ENCODE data around the gene FOXS1.
"Not testable (repeated sequence)": the region's sequence is repeated elsewhere in the genome, so short reads cannot be mapped to it uniquely, and the experiment has no call there.

FOXS1 gene

DNA sequence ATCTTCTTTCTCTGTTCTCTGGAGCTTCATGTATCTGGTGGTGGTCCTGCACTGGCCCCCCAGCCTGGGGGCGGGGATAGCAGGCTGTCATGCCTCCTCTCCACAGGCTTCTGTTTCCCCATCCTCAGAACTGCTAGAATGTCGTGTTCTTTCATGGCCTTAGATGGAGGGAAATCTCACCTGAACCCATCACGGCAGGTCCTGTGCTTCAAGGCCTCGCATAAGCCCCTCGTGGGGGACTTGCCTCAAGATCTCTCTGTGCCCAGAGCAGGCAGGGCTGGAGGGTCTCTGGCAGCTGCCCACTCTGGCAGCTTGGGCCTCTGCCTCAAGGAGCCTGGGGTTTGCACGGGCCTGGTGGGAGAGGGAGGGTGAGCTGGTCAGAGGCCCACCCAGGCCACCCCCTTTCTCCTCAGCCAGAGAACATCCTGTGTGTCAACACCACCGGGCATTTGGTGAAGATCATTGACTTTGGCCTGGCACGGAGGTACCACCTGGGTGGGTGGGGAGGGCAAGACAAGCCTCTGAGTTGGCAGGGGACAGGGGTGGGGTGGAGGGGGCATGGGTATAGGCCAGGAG is 14.9 kb downstream of the FOXS1 start:
- no peaks in the 10 kb centered on the region for H3K27me3 ChIP-seq (ENCODE audit: control insufficient read depth, low read length)

GRCh38 chr20:31829731-31830130 is 15.7 kb downstream of the FOXS1 start:
- Histone ChIP-seq H3K4me3 (ENCODE audit: low read length) (no peak overlapping the region), H3F3A (ENCODE audit: control insufficient read depth, insufficient read depth) (no peaks in the 10 kb centered on the region), H3K27ac (ENCODE audit: low read depth, low read length) (no peak overlapping the region), H3K4me1 (ENCODE audit: control insufficient read depth, low read length) (no peaks in the 10 kb centered on the region), H3K9me3 (ENCODE audit: control insufficient read depth, insufficient read depth, low read length) (no peaks in the 10 kb centered on the region), H3K4me2 (ENCODE audit: low read length) (no peak overlapping the region), H3K27me3 (ENCODE audit: control insufficient read depth, low read length) (no peaks in the 10 kb centered on the region), H3K9me2 (replicated peaks; ENCODE audit: control insufficient read depth, low read length) (no peaks in the 10 kb centered on the region), H3K79me2 (ENCODE audit: control insufficient read depth, low read length) (no peaks in the 10 kb centered on the region), H4K20me1 (ENCODE audit: control insufficient read depth, insufficient read depth, low read depth, low read length) (no peaks in the 10 kb centered on the region; the same call in 1 of the 2 replicates), H3K36me3 (ENCODE audit: control insufficient read depth, low read length) (no peaks in the 10 kb centered on the region)
- TF ChIP-seq, protein P1, sequence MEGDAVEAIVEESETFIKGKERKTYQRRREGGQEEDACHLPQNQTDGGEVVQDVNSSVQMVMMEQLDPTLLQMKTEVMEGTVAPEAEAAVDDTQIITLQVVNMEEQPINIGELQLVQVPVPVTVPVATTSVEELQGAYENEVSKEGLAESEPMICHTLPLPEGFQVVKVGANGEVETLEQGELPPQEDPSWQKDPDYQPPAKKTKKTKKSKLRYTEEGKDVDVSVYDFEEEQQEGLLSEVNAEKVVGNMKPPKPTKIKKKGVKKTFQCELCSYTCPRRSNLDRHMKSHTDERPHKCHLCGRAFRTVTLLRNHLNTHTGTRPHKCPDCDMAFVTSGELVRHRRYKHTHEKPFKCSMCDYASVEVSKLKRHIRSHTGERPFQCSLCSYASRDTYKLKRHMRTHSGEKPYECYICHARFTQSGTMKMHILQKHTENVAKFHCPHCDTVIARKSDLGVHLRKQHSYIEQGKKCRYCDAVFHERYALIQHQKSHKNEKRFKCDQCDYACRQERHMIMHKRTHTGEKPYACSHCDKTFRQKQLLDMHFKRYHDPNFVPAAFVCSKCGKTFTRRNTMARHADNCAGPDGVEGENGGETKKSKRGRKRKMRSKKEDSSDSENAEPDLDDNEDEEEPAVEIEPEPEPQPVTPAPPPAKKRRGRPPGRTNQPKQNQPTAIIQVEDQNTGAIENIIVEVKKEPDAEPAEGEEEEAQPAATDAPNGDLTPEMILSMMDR (IDR thresholded peaks at IDR 0.05; ENCODE audit: low read depth, low read length, poor library complexity, severe bottlenecking) = no peak
- no peak for TF ChIP-seq EZH2phosphoT487 (IDR thresholded peaks at IDR 0.05; ENCODE audit: borderline replicate concordance, low read length)

More for the DNA sequence above, 14.9 kb downstream of the FOXS1 start:
- TF ChIP-seq, protein P1 (IDR thresholded peaks at IDR 0.05; ENCODE audit: low read depth, low read length, poor library complexity, severe bottlenecking) = no peak
- no peak for TF ChIP-seq EZH2phosphoT487 (IDR thresholded peaks at IDR 0.05; ENCODE audit: borderline replicate concordance, low read length)
- Histone ChIP-seq H3K9me3 (ENCODE audit: control insufficient read depth, insufficient read depth, low read length) (no peaks in the 10 kb centered on the region), H3K4me3 (ENCODE audit: low read length) (no peak overlapping the region), H3K79me2 (ENCODE audit: control insufficient read depth, low read length) (no peaks in the 10 kb centered on the region), H3K27ac (ENCODE audit: low read depth, low read length) (no peak overlapping the region), H3K36me3 (ENCODE audit: control insufficient read depth, low read length) (no peaks in the 10 kb centered on the region), H4K20me1 (ENCODE audit: control insufficient read depth, insufficient read depth, low read depth, low read length) (no peaks in the 10 kb centered on the region; the same call in 1 of the 2 replicates), H3K4me2 (ENCODE audit: low read length) (no peak overlapping the region), H3K4me1 (ENCODE audit: control insufficient read depth, low read length) (no peaks in the 10 kb centered on the region), H3K9me2 (replicated peaks; ENCODE audit: control insufficient read depth, low read length) (no peaks in the 10 kb centered on the region), H3F3A (ENCODE audit: control insufficient read depth, insufficient read depth) (no peaks in the 10 kb centered on the region)

- not testable (repeated sequence) for H4K20me1 ChIP-seq (ENCODE audit: control insufficient read depth, insufficient read depth, low read depth, low read length)
Observed at GRCh38 chr20:31828016-31828415, 17.4 kb downstream of the FOXS1 start.

GRCh38 chr20:31827059-31827458 is 18.3 kb downstream of the FOXS1 start:
- H3K4me2 ChIP-seq (ENCODE audit: low read length) = no peak overlapping the region

More at GRCh38 chr20:31828016-31828415, 17.4 kb downstream of the FOXS1 start:
- H3K79me2 ChIP-seq (ENCODE audit: control insufficient read depth, low read length); H3K27ac ChIP-seq (ENCODE audit: low read depth, low read length); H3K4me1 ChIP-seq (ENCODE audit: control insufficient read depth, low read length); H3K4me2 ChIP-seq (ENCODE audit: low read length); H3K4me3 ChIP-seq (ENCODE audit: low read length); H3K27me3 ChIP-seq (ENCODE audit: control insufficient read depth, low read length); H3F3A ChIP-seq (ENCODE audit: control insufficient read depth, insufficient read depth); H3K9me3 ChIP-seq (ENCODE audit: control insufficient read depth, insufficient read depth, low read length); H3K36me3 ChIP-seq (ENCODE audit: control insufficient read depth, low read length); H3K9me2 ChIP-seq (replicated peaks; ENCODE audit: control insufficient read depth, low read length): not testable (repeated sequence)

More at GRCh38 chr20:31827059-31827458, 18.3 kb downstream of the FOXS1 start:
- no peak for TF ChIP-seq EZH2phosphoT487 (IDR thresholded peaks at IDR 0.05; ENCODE audit: borderline replicate concordance, low read length)
- TF ChIP-seq, protein P1 (IDR thresholded peaks at IDR 0.05; ENCODE audit: low read depth, low read length, poor library complexity, severe bottlenecking) = no peak
- Histone ChIP-seq H4K20me1 (ENCODE audit: control insufficient read depth, insufficient read depth, low read depth, low read length) (no peaks in the 10 kb centered on the region; the same call in 1 of the 2 replicates), H3K4me3 (ENCODE audit: low read length) (no peak overlapping the region), H3K9me3 (ENCODE audit: control insufficient read depth, insufficient read depth, low read length) (no peaks in the 10 kb centered on the region), H3K27me3 (ENCODE audit: control insufficient read depth, low read length) (no peaks in the 10 kb centered on the region), H3K9me2 (replicated peaks; ENCODE audit: control insufficient read depth, low read length) (no peaks in the 10 kb centered on the region), H3K36me3 (ENCODE audit: control insufficient read depth, low read length) (no peaks in the 10 kb centered on the region), H3F3A (ENCODE audit: control insufficient read depth, insufficient read depth) (no peaks in the 10 kb centered on the region), H3K27ac (ENCODE audit: low read depth, low read length) (no peak overlapping the region), H3K79me2 (ENCODE audit: control insufficient read depth, low read length) (no peaks in the 10 kb centered on the region), H3K4me1 (ENCODE audit: control insufficient read depth, low read length) (peaks cover 6% of the 10 kb centered on the region; the same call in 1 of the 2 replicates)
